Measurements from ENCODE around the gene GRPEL1. TPM values are rescaled to one million over a fixed set of nuclear protein-coding genes. Genes with fewer than 3 reads are reported as not detected.

Gene GRPEL1
- total and polyA plus RNA-seq, 8 donors, result 11.4 to 53.6 (median 25.5) TPM; not detected in 1

DNA sequence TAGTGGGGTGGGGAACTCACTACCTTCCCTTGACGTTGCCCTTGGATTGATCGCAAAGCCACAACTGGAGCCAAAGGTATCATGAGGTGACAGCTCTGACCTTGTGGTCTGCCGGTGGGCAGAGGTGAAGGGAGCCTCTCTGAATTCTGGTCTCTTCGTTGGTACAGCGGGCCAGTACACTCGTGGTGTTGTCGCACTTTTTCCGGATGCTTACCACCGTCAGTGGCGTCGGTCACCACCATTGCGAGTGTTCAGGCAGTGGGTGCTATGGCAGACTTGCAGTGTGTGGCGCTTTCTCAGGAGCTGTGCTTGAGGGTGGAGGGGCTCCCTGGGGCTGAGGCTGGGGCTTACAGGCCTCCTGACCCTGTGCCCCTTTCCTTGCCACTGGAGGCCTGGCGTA lies 5.2 kb upstream of the GRPEL1 start:
- 89 to 94% (median 93%) methylated on average over 13 to 14 of the region's 14 CpGs for WGBS, 5 donors
- TF ChIP-seq, protein P1, sequence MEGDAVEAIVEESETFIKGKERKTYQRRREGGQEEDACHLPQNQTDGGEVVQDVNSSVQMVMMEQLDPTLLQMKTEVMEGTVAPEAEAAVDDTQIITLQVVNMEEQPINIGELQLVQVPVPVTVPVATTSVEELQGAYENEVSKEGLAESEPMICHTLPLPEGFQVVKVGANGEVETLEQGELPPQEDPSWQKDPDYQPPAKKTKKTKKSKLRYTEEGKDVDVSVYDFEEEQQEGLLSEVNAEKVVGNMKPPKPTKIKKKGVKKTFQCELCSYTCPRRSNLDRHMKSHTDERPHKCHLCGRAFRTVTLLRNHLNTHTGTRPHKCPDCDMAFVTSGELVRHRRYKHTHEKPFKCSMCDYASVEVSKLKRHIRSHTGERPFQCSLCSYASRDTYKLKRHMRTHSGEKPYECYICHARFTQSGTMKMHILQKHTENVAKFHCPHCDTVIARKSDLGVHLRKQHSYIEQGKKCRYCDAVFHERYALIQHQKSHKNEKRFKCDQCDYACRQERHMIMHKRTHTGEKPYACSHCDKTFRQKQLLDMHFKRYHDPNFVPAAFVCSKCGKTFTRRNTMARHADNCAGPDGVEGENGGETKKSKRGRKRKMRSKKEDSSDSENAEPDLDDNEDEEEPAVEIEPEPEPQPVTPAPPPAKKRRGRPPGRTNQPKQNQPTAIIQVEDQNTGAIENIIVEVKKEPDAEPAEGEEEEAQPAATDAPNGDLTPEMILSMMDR (IDR thresholded peaks at IDR 0.05), result no peak
- TF ChIP-seq EP300 (IDR thresholded peaks at IDR 0.05) (no peak), POLR2AphosphoS5 (IDR thresholded peaks at IDR 0.05) (no peak), POLR2A (IDR thresholded peaks at IDR 0.05) (no peak)

DNA sequence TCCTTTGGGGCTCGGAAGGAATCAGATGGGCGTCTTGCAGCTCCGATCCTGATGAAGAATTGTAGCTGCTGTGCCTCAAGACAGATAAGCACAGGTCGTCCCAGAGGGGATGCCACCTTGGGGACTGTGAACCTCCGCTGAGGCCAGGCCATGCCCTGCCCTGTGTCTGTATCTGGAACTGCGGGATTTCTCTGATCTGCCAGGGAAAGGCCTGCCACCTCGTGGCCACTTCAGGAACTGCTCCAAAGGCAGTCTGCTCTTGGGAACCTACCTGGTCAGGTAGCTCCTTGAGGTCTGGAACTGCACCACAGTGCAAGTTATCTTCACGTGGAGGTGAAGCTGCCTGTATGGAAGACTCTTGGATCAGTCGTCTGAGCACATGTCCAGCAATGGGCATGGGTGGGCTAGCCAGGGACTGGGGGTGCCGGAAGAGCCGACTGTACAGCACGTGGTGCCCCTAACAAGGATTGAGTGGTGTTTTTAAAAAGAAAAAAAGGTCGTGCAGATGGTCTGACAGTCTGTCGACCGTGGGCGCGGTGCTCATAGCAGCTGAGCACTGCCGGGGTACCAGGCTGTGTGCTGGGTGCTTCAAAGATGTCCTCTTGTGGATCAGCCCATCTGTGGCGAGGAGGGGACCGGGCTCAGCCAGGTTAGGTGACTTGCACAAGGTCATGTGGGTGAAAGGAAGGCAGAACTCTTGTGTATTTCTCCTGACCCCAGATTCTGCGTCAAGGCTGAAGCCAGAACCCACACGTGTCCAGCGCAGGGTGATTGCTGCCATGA lies 3.1 kb upstream of the GRPEL1 start:
- intact Hi-C loops (cut with DNase I; ENCODE audit: low total_unique reads), result loop anchor here (10.0 kb wide), 1 partner anchor 96 kb away; no protein-coding TSS in a partner anchor
- TF ChIP-seq POLR2AphosphoS5 (IDR thresholded peaks at IDR 0.05) (peak in 2 of 3 donors; percentile 8 to 81), POLR2A (IDR thresholded peaks at IDR 0.05) (no peak), EP300 (IDR thresholded peaks at IDR 0.05) (no peak)
- TF ChIP-seq, protein P1 (IDR thresholded peaks at IDR 0.05), result peak in 6 of 7 experiments; percentile 97 to 99 (median 99)
- Histone ChIP-seq H3K27me3 (no peaks in the 10 kb centered on the region), H3K9me3 (no peaks in the 10 kb centered on the region), H3K27ac (no peak overlapping the region), H3K4me3 (no peak overlapping the region), H3K36me3 (no peaks in the 10 kb centered on the region), H3K4me1 (peaks cover 21 to 37% (median 33%) of the 10 kb centered on the region in 4 donors)
- WGBS, 5 donors, result 35 to 40% (median 37%) methylated on average over 21 to 23 of the region's 23 CpGs
- DNase-seq, result peak; percentile 92 to 95

More for the DNA sequence above, 5.2 kb upstream of the GRPEL1 start:
- intact Hi-C loops (cut with DNase I; ENCODE audit: low total_unique reads), result loop anchor here (10.0 kb wide), 1 partner anchor 98 kb away; no protein-coding TSS in a partner anchor
- Histone ChIP-seq H3K27ac (no peak overlapping the region), H3K9me3 (no peaks in the 10 kb centered on the region), H3K4me3 (no peak overlapping the region), H3K36me3 (no peaks in the 10 kb centered on the region), H3K27me3 (no peaks in the 10 kb centered on the region), H3K4me1 (peaks cover 6 to 21% (median 16%) of the 10 kb centered on the region in 4 donors)
- no peak for DNase-seq

DNA sequence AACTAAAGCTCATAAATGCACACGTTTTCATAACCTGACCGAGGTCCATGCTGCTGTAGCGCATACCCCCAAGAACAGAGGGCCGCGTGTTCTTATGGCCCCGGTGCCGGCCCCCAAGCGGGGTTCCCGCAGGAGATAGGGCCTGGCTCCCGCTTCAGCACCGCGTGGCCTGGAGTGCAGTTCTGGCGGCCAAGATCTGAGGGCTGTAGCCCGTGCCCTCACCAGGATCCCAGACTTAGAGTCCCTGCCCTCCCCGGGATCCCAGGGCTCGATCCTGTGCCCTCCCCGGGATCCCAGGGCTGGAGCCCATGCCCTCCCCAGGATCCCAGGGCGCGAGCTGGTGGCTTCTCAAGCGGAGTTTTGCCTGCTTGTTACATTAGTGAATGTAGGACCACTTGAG lies 1.0 kb upstream of the GRPEL1 start:
- Histone ChIP-seq H3K27me3 (no peaks in the 10 kb centered on the region), H3K9me3 (no peaks in the 10 kb centered on the region), H3K36me3 (peaks cover 3 to 14% (median 10%) of the 10 kb centered on the region in 4 donors), H3K4me3 (peak overlapping the region; percentile 82 to 97 (median 90)), H3K4me1 (peaks cover 23 to 56% (median 44%) of the 10 kb centered on the region in 4 donors), H3K27ac (peak overlapping the region; percentile 21 to 96 (median 93))
- intact Hi-C loops (cut with DNase I; ENCODE audit: low total_unique reads), result no loop called here
- TF ChIP-seq, protein P1 (IDR thresholded peaks at IDR 0.05), result no peak
- no peak for TF ChIP-seq POLR2A (IDR thresholded peaks at IDR 0.05)
- TF ChIP-seq EP300 (IDR thresholded peaks at IDR 0.05), result no peak
- no peak for TF ChIP-seq POLR2AphosphoS5 (IDR thresholded peaks at IDR 0.05)
- WGBS, 5 donors, result 8 to 16% (median 12%) methylated on average over 19 to 20 of the region's 20 CpGs
- DNase-seq, result peak in 1 of 2 donors; percentile 41

DNA sequence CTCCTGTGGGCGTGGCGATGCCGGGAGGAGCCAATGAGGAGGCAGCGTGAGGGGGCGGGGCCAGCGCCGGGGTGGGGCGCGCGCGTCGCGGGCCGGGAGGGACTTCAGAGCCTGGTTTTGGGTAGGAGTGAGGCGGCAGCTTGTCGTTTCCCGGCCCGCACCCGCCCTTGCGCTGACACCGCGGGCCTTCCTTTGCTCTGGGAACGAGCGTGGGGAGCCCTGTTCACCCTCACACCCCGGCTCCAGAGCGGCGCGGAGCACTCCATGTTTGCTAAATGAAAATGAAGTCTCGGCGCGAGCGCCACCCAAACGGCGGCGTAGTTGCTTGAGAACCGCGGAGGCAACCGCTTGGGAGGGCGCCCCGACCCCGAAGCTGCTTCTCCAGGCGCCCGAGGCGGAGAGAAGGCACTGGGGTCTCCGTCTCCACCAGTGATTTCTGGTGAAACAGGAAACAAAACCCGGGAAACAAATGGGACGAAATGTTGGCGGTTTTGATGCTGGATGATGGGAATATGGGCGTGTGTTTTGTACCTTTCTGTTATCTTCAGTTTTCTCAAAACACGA lies 497 bp upstream of the GRPEL1 start:
- Histone ChIP-seq H3K4me1 (peaks cover 23 to 61% (median 44%) of the 10 kb centered on the region in 4 donors), H3K27me3 (no peaks in the 10 kb centered on the region), H3K36me3 (peaks cover 8 to 20% (median 15%) of the 10 kb centered on the region in 4 donors), H3K4me3 (peak overlapping the region; percentile 82 to 97 (median 90)), H3K27ac (peak overlapping the region; percentile 92 to 96 (median 93)), H3K9me3 (no peaks in the 10 kb centered on the region)
- intact Hi-C loops (cut with DNase I; ENCODE audit: low total_unique reads), result no loop called here
- no peak for DNase-seq
- 0 to 1% (median 0%) methylated on average over 10 to 50 of the region's 50 CpGs for WGBS, 5 donors
- TF ChIP-seq EP300 (IDR thresholded peaks at IDR 0.05) (no peak), POLR2AphosphoS5 (IDR thresholded peaks at IDR 0.05) (peak in 1 of 3 donors; percentile 2), POLR2A (IDR thresholded peaks at IDR 0.05) (peak in 1 of 4 donors; percentile 38)
